ENCODE measurements around the gene GRIK1.

Gene GRIK1

DNA sequence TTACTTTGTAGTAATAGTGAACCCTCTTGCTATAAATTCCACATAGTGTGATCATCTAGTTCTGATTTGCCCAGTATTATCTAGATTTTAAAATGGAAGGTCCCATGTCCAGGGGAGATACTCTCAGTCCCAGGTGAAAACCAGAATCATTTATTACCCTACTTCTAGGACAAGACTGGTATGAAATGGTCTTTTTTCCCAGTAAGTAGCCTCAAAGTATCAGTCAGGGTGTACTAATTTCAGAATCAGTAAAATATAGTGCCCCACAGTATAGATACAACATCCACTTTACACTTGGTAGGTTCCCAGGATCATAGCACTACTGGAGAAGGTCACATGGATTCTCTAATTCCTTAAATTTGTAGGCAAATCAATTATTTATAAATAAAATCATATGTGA lies 318.3 kb downstream of the GRIK1 start:
- Histone ChIP-seq H3F3A (ENCODE audit: low read depth) (no peaks in the 10 kb centered on the region), H3K27me3 (ENCODE audit: insufficient read depth, low read length, poor library complexity, severe bottlenecking) (no peaks in the 10 kb centered on the region), H3K9me2 (replicated peaks; ENCODE audit: low read depth, low read length) (no peaks in the 10 kb centered on the region), H3K9ac (ENCODE audit: low read depth, low read length, poor library complexity, severe bottlenecking) (no peak overlapping the region), H3K4me2 (ENCODE audit: low read depth, low read length, poor library complexity, severe bottlenecking) (no peak overlapping the region), H2AFZ (ENCODE audit: low read length) (no peak overlapping the region), H4K20me1 (ENCODE audit: insufficient read depth, low read length, poor library complexity, severe bottlenecking) (no peaks in the 10 kb centered on the region), H3K79me2 (ENCODE audit: insufficient read depth, low read length) (no peaks in the 10 kb centered on the region), H3K4me3 (ENCODE audit: low read length, poor library complexity, severe bottlenecking) (no peak overlapping the region), H3K4me1 (ENCODE audit: insufficient read depth, low read length, poor library complexity, severe bottlenecking) (no peaks in the 10 kb centered on the region), H3K9me3 (ENCODE audit: insufficient read depth, low read depth, low read length) (peaks cover 3% of the 10 kb centered on the region; the same call in 1 of the 2 replicates), H3K36me3 (ENCODE audit: insufficient read depth, low read length) (no peaks in the 10 kb centered on the region)
- TF ChIP-seq, protein P1, sequence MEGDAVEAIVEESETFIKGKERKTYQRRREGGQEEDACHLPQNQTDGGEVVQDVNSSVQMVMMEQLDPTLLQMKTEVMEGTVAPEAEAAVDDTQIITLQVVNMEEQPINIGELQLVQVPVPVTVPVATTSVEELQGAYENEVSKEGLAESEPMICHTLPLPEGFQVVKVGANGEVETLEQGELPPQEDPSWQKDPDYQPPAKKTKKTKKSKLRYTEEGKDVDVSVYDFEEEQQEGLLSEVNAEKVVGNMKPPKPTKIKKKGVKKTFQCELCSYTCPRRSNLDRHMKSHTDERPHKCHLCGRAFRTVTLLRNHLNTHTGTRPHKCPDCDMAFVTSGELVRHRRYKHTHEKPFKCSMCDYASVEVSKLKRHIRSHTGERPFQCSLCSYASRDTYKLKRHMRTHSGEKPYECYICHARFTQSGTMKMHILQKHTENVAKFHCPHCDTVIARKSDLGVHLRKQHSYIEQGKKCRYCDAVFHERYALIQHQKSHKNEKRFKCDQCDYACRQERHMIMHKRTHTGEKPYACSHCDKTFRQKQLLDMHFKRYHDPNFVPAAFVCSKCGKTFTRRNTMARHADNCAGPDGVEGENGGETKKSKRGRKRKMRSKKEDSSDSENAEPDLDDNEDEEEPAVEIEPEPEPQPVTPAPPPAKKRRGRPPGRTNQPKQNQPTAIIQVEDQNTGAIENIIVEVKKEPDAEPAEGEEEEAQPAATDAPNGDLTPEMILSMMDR (conservative IDR thresholded peaks at IDR 0.05; ENCODE audit: low read length) = no peak
- no peak for TF ChIP-seq EZH2phosphoT487 (IDR thresholded peaks at IDR 0.05; ENCODE audit: borderline replicate concordance)

DNA sequence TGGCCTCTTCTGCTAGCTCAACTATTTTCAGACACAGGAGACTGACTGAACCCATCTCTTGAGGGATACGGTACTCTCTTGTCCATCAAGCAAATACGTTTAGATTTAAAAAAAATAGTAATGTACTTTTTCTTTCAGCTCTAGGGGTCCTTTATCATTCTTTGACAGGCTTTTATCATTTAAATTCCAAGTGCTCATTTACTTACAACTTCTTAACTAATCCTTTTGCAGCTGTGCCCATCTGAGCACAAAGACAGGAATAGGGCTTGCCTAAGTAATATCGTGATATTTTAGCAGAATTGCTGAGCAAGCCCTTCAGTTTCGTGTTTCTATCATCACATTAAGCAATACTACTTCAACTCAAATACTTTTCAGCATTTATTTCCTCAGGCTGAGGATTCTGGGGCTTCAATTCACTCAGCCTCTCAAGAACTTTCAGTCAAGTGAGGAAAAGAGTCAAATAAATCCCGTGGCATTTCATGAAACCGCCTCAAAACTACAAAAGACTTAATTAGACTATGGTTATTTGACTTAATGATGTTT lies 323.5 kb downstream of the GRIK1 start:
- Histone ChIP-seq H3K27me3 (ENCODE audit: insufficient read depth, low read length, poor library complexity, severe bottlenecking) (no peaks in the 10 kb centered on the region), H4K20me1 (ENCODE audit: insufficient read depth, low read length, poor library complexity, severe bottlenecking) (no peaks in the 10 kb centered on the region), H3K4me3 (ENCODE audit: low read length, poor library complexity, severe bottlenecking) (no peak overlapping the region), H3K9me2 (replicated peaks; ENCODE audit: low read depth, low read length) (no peaks in the 10 kb centered on the region), H3K36me3 (ENCODE audit: insufficient read depth, low read length) (no peaks in the 10 kb centered on the region), H2AFZ (ENCODE audit: low read length) (no peak overlapping the region), H3K79me2 (ENCODE audit: insufficient read depth, low read length) (no peaks in the 10 kb centered on the region), H3K4me2 (ENCODE audit: low read depth, low read length, poor library complexity, severe bottlenecking) (no peak overlapping the region), H3K9me3 (ENCODE audit: insufficient read depth, low read depth, low read length) (peaks cover 3% of the 10 kb centered on the region; the same call in 1 of the 2 replicates), H3K9ac (ENCODE audit: low read depth, low read length, poor library complexity, severe bottlenecking) (no peak overlapping the region), H3F3A (ENCODE audit: low read depth) (no peaks in the 10 kb centered on the region), H3K4me1 (ENCODE audit: insufficient read depth, low read length, poor library complexity, severe bottlenecking) (no peaks in the 10 kb centered on the region)
- TF ChIP-seq, protein P1 (conservative IDR thresholded peaks at IDR 0.05; ENCODE audit: low read length) = no peak
- no peak for TF ChIP-seq EZH2phosphoT487 (IDR thresholded peaks at IDR 0.05; ENCODE audit: borderline replicate concordance)

DNA sequence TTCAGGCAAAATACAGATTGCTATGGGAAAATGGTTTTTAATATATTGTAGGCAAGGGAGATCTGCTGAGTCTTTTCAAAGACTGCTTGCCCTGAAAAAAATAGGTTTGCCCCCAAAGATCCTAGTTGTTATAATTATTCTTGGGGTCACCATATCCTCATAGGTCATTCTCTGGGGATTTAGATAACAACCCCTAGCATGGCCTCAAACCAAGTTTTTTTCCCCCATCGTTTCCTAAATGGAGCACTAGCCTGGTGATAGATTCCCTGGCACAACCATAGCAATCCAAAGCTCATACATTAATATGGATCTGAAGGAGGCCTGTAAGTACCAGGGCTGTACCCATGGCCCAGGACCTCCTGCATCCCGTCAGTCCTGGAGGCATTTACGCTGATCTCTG lies 325.9 kb downstream of the GRIK1 start:
- Histone ChIP-seq H3K9ac (ENCODE audit: low read depth, low read length, poor library complexity, severe bottlenecking) (no peak overlapping the region), H3K9me2 (replicated peaks; ENCODE audit: low read depth, low read length) (no peaks in the 10 kb centered on the region), H3K4me1 (ENCODE audit: insufficient read depth, low read length, poor library complexity, severe bottlenecking) (no peaks in the 10 kb centered on the region), H3K9me3 (ENCODE audit: insufficient read depth, low read depth, low read length) (peaks cover 3% of the 10 kb centered on the region; the same call in 1 of the 2 replicates), H3K4me2 (ENCODE audit: low read depth, low read length, poor library complexity, severe bottlenecking) (no peak overlapping the region), H3K36me3 (ENCODE audit: insufficient read depth, low read length) (no peaks in the 10 kb centered on the region), H4K20me1 (ENCODE audit: insufficient read depth, low read length, poor library complexity, severe bottlenecking) (no peaks in the 10 kb centered on the region), H2AFZ (ENCODE audit: low read length) (no peak overlapping the region), H3K4me3 (ENCODE audit: low read length, poor library complexity, severe bottlenecking) (no peak overlapping the region), H3F3A (ENCODE audit: low read depth) (no peaks in the 10 kb centered on the region), H3K79me2 (ENCODE audit: insufficient read depth, low read length) (no peaks in the 10 kb centered on the region), H3K27me3 (ENCODE audit: insufficient read depth, low read length, poor library complexity, severe bottlenecking) (no peaks in the 10 kb centered on the region)
- TF ChIP-seq, protein P1 (conservative IDR thresholded peaks at IDR 0.05; ENCODE audit: low read length) = no peak
- TF ChIP-seq EZH2phosphoT487 (IDR thresholded peaks at IDR 0.05; ENCODE audit: borderline replicate concordance) = no peak

Data from Loucy (cell line).